WTC11 (cell line): ENCODE results near the gene SLC38A11. TPM values are rescaled to one million over a fixed set of nuclear protein-coding genes. Genes with fewer than 3 reads are reported as not detected.

Source experiments
- ATAC-seq: fragments of 200-7000 bp; cut with Tn5 transposase; 2 replicates; pipeline ENCODE4 v1.10.0; 2021; ENCODE audit warnings: mild to moderate bottlenecking, moderate library complexity
- CTCF ChIA-PET: fragments of 300-600 bp; sonication (Branson Sonifier 250); formaldehyde crosslinking; loops from one replicate; lab custom pipeline; 2021; ENCODE audit warnings: antibody characterized with exemption; lab: Charles Lee
- POLR2A ChIA-PET: fragments of 350-600 bp; sonication (Branson Sonifier 250); formaldehyde crosslinking; loops from one replicate; lab custom pipeline; 2021; ENCODE audit warnings: antibody characterized with exemption; lab: Charles Lee
- DNase-seq: peaks from one replicate; pipeline ENCODE4 v3.0.0; 2021; ENCODE audit warnings: low spot score
- H3K27ac Mint-ChIP-seq: 2 replicates; pipeline ENCODE4 v1.8.0; 2021; ENCODE audit warnings: mixed read lengths
- H3K27me3 Mint-ChIP-seq: 2 replicates; pipeline ENCODE4 v1.8.0; 2021; ENCODE audit warnings: low read depth, mild to moderate bottlenecking, moderate library complexity, mixed read lengths
- H3K36me3 Mint-ChIP-seq: 2 replicates; pipeline ENCODE4 v1.8.0; 2021; ENCODE audit warnings: mixed read lengths
- H3K4me1 Mint-ChIP-seq: 2 replicates; pipeline ENCODE4 v1.8.0; 2022; ENCODE audit warnings: mixed read lengths
- H3K4me3 Mint-ChIP-seq: 2 replicates; pipeline ENCODE4 v1.8.0; 2021; ENCODE audit warnings: mild to moderate bottlenecking, moderate library complexity, mixed read lengths
- H3K9me3 Mint-ChIP-seq: 2 replicates; pipeline ENCODE4 v1.8.0; 2021; ENCODE audit warnings: mixed read lengths
- ATF2 ChIP-seq: sonication (generic); formaldehyde crosslinking; IDR thresholded peaks from 2 replicates; pipeline ENCODE4 v1.8.1; 2022; ENCODE audit warnings: low read depth, missing genetic modification reagents, borderline replicate concordance
- ESRRA ChIP-seq: sonication (generic); formaldehyde crosslinking; IDR thresholded peaks from 2 replicates; pipeline ENCODE4 v1.8.1; 2022; ENCODE audit warnings: mild to moderate bottlenecking, missing genetic modification reagents, borderline replicate concordance
- FOXJ3 ChIP-seq: sonication (generic); formaldehyde crosslinking; IDR thresholded peaks from 2 replicates; pipeline ENCODE4 v1.9.0; 2021; ENCODE audit warnings: missing genetic modification reagents, mild to moderate bottlenecking, borderline replicate concordance
- FOXK1 ChIP-seq: sonication (generic); formaldehyde crosslinking; IDR thresholded peaks from 2 replicates; pipeline ENCODE4 v1.8.0; 2022; ENCODE audit warnings: mild to moderate bottlenecking, moderate library complexity, missing genetic modification reagents
- GRHL2 ChIP-seq: fragments of 250-450 bp; sonication (Bioruptor Pico); IDR thresholded peaks from 2 replicates; pipeline ENCODE4 v1.8.0; 2022; ENCODE audit warnings: mild to moderate bottlenecking, moderate library complexity; ENCODE audit not compliant: insufficient replicate concordance, severe bottlenecking
- JAZF1 ChIP-seq: fragments of 250-450 bp; sonication (Bioruptor Pico); IDR thresholded peaks from 2 replicates; pipeline ENCODE4 v1.9.0; 2021; ENCODE audit warnings: moderate library complexity, mild to moderate bottlenecking, inconsistent platforms
- KAT7 ChIP-seq: sonication (generic); formaldehyde crosslinking; IDR thresholded peaks from 2 replicates; pipeline ENCODE4 v1.8.1; 2023; ENCODE audit warnings: missing genetic modification reagents, mild to moderate bottlenecking, borderline replicate concordance
- NR2C2 ChIP-seq: sonication (generic); formaldehyde crosslinking; IDR thresholded peaks from 2 replicates; pipeline ENCODE4 v1.8.0; 2022; ENCODE audit warnings: mild to moderate bottlenecking, missing genetic modification reagents
- NR3C1 ChIP-seq: sonication (generic); formaldehyde crosslinking; conservative IDR thresholded peaks from 2 replicates; pipeline ENCODE4 v1.8.1; 2023; ENCODE audit warnings: low read depth, mild to moderate bottlenecking, missing genetic modification reagents
- PRDM15 ChIP-seq: sonication (generic); formaldehyde crosslinking; IDR thresholded peaks from 2 replicates; pipeline ENCODE4 v1.8.0; 2022; ENCODE audit warnings: missing genetic modification reagents
- SMAD4 ChIP-seq: sonication (generic); formaldehyde crosslinking; IDR thresholded peaks from 2 replicates; pipeline ENCODE4 v1.8.0; 2022; ENCODE audit warnings: mild to moderate bottlenecking, missing genetic modification reagents
- SOX15 ChIP-seq: fragments of 250-450 bp; sonication (Bioruptor Pico); IDR thresholded peaks from 2 replicates; pipeline ENCODE4 v1.9.0; 2021; ENCODE audit warnings: mild to moderate bottlenecking
- ZBTB21 ChIP-seq: sonication (generic); formaldehyde crosslinking; IDR thresholded peaks from 2 replicates; pipeline ENCODE4 v1.8.1; 2023; ENCODE audit warnings: mild to moderate bottlenecking, missing genetic modification reagents, borderline replicate concordance
- ZBTB43 ChIP-seq: sonication (generic); formaldehyde crosslinking; IDR thresholded peaks from 2 replicates; pipeline ENCODE4 v1.8.1; 2023; ENCODE audit warnings: mild to moderate bottlenecking, missing genetic modification reagents
- ZNF232 ChIP-seq: sonication (generic); formaldehyde crosslinking; IDR thresholded peaks from 2 replicates; pipeline ENCODE4 v1.8.0; 2022; ENCODE audit warnings: mild to moderate bottlenecking, missing genetic modification reagents
- ZNF423 ChIP-seq: fragments of 250-450 bp; sonication (Bioruptor Pico); IDR thresholded peaks from 2 replicates; pipeline ENCODE4 v2.1.2; 2022; ENCODE audit warnings: mild to moderate bottlenecking, moderate library complexity
- total RNA-seq: library from RNA; stranded (reverse); gene quantifications from 3 replicates; pipeline ENCODE4 v1.2.3, GENCODE V29; 2021
- TF ChIP-seq, protein P1 (sequence below): sonication (generic); formaldehyde crosslinking; IDR thresholded peaks from 2 replicates; pipeline ENCODE4 v1.8.0; 2023; ENCODE audit warnings: mild to moderate bottlenecking, missing genetic modification reagents
- TF ChIP-seq, protein P2 (sequence below): sonication (generic); formaldehyde crosslinking; IDR thresholded peaks from 2 replicates; pipeline ENCODE4 v1.8.0; 2023; ENCODE audit warnings: missing genetic modification reagents, mild to moderate bottlenecking, borderline replicate concordance
- TF ChIP-seq, protein P3 (sequence below): sonication (generic); formaldehyde crosslinking; IDR thresholded peaks from 2 replicates; pipeline ENCODE4 v1.8.1; 2023; ENCODE audit warnings: mild to moderate bottlenecking, missing genetic modification reagents, moderate library complexity

SLC38A11 gene
- total RNA-seq, 1 experiment from 2014 or later = not detected

DNA sequence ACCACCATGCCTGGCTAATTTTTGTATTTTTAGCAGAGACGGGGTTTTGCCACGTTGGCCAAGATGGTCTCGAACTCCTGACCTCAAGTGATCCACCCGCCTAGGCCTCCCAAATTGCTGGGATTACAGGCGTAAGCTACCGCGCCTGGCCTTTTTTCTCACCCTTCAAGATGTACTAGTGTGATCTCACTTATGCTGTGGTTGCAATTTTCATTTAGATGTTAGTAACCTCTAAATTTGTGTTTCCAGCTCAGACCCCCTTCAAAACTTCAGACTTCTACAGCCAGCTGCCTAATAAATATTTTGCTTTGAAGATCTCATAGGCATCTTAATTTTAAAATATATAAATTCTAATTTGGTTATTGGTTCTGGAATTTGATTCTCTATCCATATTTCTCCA is 8.0 kb downstream of the SLC38A11 start:
- POLR2A ChIA-PET = no interaction called here
- TF ChIP-seq NR3C1 (CRISPR knock-in tag) (no peak), JAZF1 (CRISPR knock-in tag) (no peak), ATF2 (no peak), ZNF232 (CRISPR knock-in tag) (no peak), ZNF423 (CRISPR knock-in tag) (no peak), NR2C2 (CRISPR knock-in tag) (no peak), ZBTB21 (CRISPR knock-in tag) (no peak), ZBTB43 (CRISPR knock-in tag) (no peak), KAT7 (CRISPR knock-in tag) (no peak), FOXK1 (CRISPR knock-in tag) (no peak), GRHL2 (CRISPR knock-in tag) (no peak), PRDM15 (no peak), SOX15 (CRISPR knock-in tag) (no peak), ESRRA (no peak), SMAD4 (CRISPR knock-in tag) (no peak), FOXJ3 (CRISPR knock-in tag) (no peak)
- TF ChIP-seq, protein P1, sequence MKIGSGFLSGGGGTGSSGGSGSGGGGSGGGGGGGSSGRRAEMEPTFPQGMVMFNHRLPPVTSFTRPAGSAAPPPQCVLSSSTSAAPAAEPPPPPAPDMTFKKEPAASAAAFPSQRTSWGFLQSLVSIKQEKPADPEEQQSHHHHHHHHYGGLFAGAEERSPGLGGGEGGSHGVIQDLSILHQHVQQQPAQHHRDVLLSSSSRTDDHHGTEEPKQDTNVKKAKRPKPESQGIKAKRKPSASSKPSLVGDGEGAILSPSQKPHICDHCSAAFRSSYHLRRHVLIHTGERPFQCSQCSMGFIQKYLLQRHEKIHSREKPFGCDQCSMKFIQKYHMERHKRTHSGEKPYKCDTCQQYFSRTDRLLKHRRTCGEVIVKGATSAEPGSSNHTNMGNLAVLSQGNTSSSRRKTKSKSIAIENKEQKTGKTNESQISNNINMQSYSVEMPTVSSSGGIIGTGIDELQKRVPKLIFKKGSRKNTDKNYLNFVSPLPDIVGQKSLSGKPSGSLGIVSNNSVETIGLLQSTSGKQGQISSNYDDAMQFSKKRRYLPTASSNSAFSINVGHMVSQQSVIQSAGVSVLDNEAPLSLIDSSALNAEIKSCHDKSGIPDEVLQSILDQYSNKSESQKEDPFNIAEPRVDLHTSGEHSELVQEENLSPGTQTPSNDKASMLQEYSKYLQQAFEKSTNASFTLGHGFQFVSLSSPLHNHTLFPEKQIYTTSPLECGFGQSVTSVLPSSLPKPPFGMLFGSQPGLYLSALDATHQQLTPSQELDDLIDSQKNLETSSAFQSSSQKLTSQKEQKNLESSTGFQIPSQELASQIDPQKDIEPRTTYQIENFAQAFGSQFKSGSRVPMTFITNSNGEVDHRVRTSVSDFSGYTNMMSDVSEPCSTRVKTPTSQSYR (CRISPR knock-in tag) = no peak
- TF ChIP-seq, protein P2, sequence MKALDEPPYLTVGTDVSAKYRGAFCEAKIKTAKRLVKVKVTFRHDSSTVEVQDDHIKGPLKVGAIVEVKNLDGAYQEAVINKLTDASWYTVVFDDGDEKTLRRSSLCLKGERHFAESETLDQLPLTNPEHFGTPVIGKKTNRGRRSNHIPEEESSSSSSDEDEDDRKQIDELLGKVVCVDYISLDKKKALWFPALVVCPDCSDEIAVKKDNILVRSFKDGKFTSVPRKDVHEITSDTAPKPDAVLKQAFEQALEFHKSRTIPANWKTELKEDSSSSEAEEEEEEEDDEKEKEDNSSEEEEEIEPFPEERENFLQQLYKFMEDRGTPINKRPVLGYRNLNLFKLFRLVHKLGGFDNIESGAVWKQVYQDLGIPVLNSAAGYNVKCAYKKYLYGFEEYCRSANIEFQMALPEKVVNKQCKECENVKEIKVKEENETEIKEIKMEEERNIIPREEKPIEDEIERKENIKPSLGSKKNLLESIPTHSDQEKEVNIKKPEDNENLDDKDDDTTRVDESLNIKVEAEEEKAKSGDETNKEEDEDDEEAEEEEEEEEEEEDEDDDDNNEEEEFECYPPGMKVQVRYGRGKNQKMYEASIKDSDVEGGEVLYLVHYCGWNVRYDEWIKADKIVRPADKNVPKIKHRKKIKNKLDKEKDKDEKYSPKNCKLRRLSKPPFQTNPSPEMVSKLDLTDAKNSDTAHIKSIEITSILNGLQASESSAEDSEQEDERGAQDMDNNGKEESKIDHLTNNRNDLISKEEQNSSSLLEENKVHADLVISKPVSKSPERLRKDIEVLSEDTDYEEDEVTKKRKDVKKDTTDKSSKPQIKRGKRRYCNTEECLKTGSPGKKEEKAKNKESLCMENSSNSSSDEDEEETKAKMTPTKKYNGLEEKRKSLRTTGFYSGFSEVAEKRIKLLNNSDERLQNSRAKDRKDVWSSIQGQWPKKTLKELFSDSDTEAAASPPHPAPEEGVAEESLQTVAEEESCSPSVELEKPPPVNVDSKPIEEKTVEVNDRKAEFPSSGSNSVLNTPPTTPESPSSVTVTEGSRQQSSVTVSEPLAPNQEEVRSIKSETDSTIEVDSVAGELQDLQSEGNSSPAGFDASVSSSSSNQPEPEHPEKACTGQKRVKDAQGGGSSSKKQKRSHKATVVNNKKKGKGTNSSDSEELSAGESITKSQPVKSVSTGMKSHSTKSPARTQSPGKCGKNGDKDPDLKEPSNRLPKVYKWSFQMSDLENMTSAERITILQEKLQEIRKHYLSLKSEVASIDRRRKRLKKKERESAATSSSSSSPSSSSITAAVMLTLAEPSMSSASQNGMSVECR (CRISPR knock-in tag) = no peak
- TF ChIP-seq, protein P3, sequence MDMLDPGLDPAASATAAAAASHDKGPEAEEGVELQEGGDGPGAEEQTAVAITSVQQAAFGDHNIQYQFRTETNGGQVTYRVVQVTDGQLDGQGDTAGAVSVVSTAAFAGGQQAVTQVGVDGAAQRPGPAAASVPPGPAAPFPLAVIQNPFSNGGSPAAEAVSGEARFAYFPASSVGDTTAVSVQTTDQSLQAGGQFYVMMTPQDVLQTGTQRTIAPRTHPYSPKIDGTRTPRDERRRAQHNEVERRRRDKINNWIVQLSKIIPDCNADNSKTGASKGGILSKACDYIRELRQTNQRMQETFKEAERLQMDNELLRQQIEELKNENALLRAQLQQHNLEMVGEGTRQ (CRISPR knock-in tag) = no peak
- Mint-ChIP-seq H3K4me3 (no peak overlapping the region), H3K4me1 (peaks cover 4% of the 10 kb centered on the region; the same call in 1 of the 2 replicates), H3K9me3 (no peaks in the 10 kb centered on the region), H3K36me3 (no peaks in the 10 kb centered on the region), H3K27me3 (no peaks in the 10 kb centered on the region), H3K27ac (no peak overlapping the region)
- ATAC-seq = no peak
- no peak for DNase-seq
- CTCF ChIA-PET = no interaction called here
